Effector memory CD4-positive, alpha-beta T cell (primary cell): ENCODE measurements around the gene RHOT1.
A peak's percentile ranks its signal among the peaks of the same experiment; 100 is the strongest.
"Not testable (repeated sequence)": the region's sequence is repeated elsewhere in the genome, so short reads cannot be mapped to it uniquely, and the experiment has no call there.

ENCODE experiments used
- DNase-seq, 3 donors: peaks; one replicate each; pipeline ENCODE4 v3.0.0-alpha.2; 2020
- H3K27ac ChIP-seq: 2 replicates; pipeline ENCODE4 v1.7.0; 2013; ENCODE audit warnings: mild to moderate bottlenecking, low read length, moderate library complexity; ENCODE audit not compliant: insufficient read depth, poor library complexity, severe bottlenecking
- H3K27me3 ChIP-seq: replicated peaks from 2 replicates; pipeline ENCODE4 v1.7.0; 2013; ENCODE audit warnings: mild to moderate bottlenecking, low read length; ENCODE audit not compliant: insufficient read depth, control insufficient read depth, poor library complexity, severe bottlenecking
- H3K36me3 ChIP-seq: 2 replicates; pipeline ENCODE4 v1.7.0; 2013; ENCODE audit warnings: mild to moderate bottlenecking, low read length, moderate library complexity; ENCODE audit not compliant: control insufficient read depth, insufficient read depth
- H3K4me1 ChIP-seq: 2 replicates; pipeline ENCODE4 v1.7.0; 2013; ENCODE audit warnings: low read length, mild to moderate bottlenecking; ENCODE audit not compliant: control insufficient read depth, insufficient read depth, poor library complexity, severe bottlenecking
- H3K4me3 ChIP-seq: 2 replicates; pipeline ENCODE4 v1.7.0; 2013; ENCODE audit warnings: low read length, low read depth, mild to moderate bottlenecking; ENCODE audit not compliant: insufficient read depth, poor library complexity, severe bottlenecking
- H3K9me3 ChIP-seq: 2 replicates; pipeline ENCODE4 v1.7.0; 2013; ENCODE audit warnings: mild to moderate bottlenecking, low read length, moderate library complexity; ENCODE audit not compliant: control insufficient read depth
- total RNA-seq, 3 donors: gene quantifications; one replicate each; lab custom pipeline; 2026; lab: John Stamatoyannopoulos, UW

Gene RHOT1
- total RNA-seq: 45.9 to 50.3 (median 49.0) reads per million in 3 donors

GRCh38 chr17:32142038-32142856 lies at the start of gene RHOT1:
Gene RHOT1, plus strand, starts transcription at chr17:32142502. Its CDS starts 191 bp downstream, at chr17:32142693.
- Histone ChIP-seq H3K4me3 (peak within 1 kb of the TSS; percentile 93), H3K4me1 (no peaks in the 10 kb centered on the region), H3K9me3 (no peaks in the 10 kb centered on the region), H3K36me3 (no peaks in the 10 kb centered on the region), H3K27ac (peak within 1 kb of the TSS; percentile 68), H3K27me3 (no peaks in the 10 kb centered on the region)
- DNase-seq: peak; percentile 46 to 63 (median 59)

- Histone ChIP-seq H3K4me3 (no peak overlapping the region), H3K27me3 (no peaks in the 10 kb centered on the region), H3K9me3 (no peaks in the 10 kb centered on the region), H3K36me3 (no peaks in the 10 kb centered on the region), H3K4me1 (no peaks in the 10 kb centered on the region), H3K27ac (no peak overlapping the region)
- no peak for DNase-seq
Observed at GRCh38 chr17:32099686-32100085, 42.6 kb upstream of the RHOT1 start.

GRCh38 chr17:32100323-32100722 lies 42.0 kb upstream of the RHOT1 start:
- not testable (repeated sequence) for H3K36me3 ChIP-seq, H3K27ac ChIP-seq, H3K4me3 ChIP-seq, H3K27me3 ChIP-seq, H3K9me3 ChIP-seq, DNase-seq, H3K4me1 ChIP-seq

- no peak overlapping the region for H3K4me3 ChIP-seq
- DNase-seq: no peak
- H3K27ac ChIP-seq: no peak overlapping the region
- no peaks in the 10 kb centered on the region for H3K36me3 ChIP-seq
- no peaks in the 10 kb centered on the region for H3K27me3 ChIP-seq
- no peaks in the 10 kb centered on the region for H3K9me3 ChIP-seq
- no peaks in the 10 kb centered on the region for H3K4me1 ChIP-seq
Observed at GRCh38 chr17:32100971-32101631, 41.2 kb upstream of the RHOT1 start.

GRCh38 chr17:32102172-32102571 lies 40.1 kb upstream of the RHOT1 start:
- no peak for DNase-seq

GRCh38 chr17:32102646-32103186 lies 39.6 kb upstream of the RHOT1 start:
- Histone ChIP-seq H3K27me3 (no peaks in the 10 kb centered on the region), H3K36me3 (no peaks in the 10 kb centered on the region), H3K27ac (no peak overlapping the region), H3K4me3 (no peak overlapping the region), H3K4me1 (no peaks in the 10 kb centered on the region), H3K9me3 (no peaks in the 10 kb centered on the region)
- DNase-seq: no peak

More at GRCh38 chr17:32102172-32102571, 40.1 kb upstream of the RHOT1 start:
- Histone ChIP-seq H3K4me3 (no peak overlapping the region), H3K27me3 (no peaks in the 10 kb centered on the region), H3K4me1 (no peaks in the 10 kb centered on the region), H3K27ac (no peak overlapping the region), H3K9me3 (no peaks in the 10 kb centered on the region), H3K36me3 (no peaks in the 10 kb centered on the region)

- Histone ChIP-seq H3K27ac (no peak overlapping the region), H3K36me3 (no peaks in the 10 kb centered on the region), H3K27me3 (no peaks in the 10 kb centered on the region), H3K4me3 (no peak overlapping the region), H3K4me1 (no peaks in the 10 kb centered on the region), H3K9me3 (no peaks in the 10 kb centered on the region)
- no peak for DNase-seq
Observed at GRCh38 chr17:32103476-32104113, 38.7 kb upstream of the RHOT1 start.

GRCh38 chr17:32104158-32104557 lies 38.1 kb upstream of the RHOT1 start:
- no peaks in the 10 kb centered on the region for H3K9me3 ChIP-seq
- no peaks in the 10 kb centered on the region for H3K27me3 ChIP-seq
- no peak overlapping the region for H3K4me3 ChIP-seq
- DNase-seq: no peak
- no peaks in the 10 kb centered on the region for H3K36me3 ChIP-seq
- no peak overlapping the region for H3K27ac ChIP-seq
- H3K4me1 ChIP-seq: no peaks in the 10 kb centered on the region

GRCh38 chr17:32106471-32106981 lies 35.8 kb upstream of the RHOT1 start:
- not testable (repeated sequence) for H3K27me3 ChIP-seq, H3K4me1 ChIP-seq, H3K9me3 ChIP-seq, H3K4me3 ChIP-seq, H3K36me3 ChIP-seq, H3K27ac ChIP-seq, DNase-seq
